IPS-15b (cell line): ENCODE results near the gene DHDDS.
"Not testable (repeated sequence)": the region's sequence is repeated elsewhere in the genome, so short reads cannot be mapped to it uniquely, and the experiment has no call there.

Experiments used
- H3K27me3 ChIP-seq: one replicate; pipeline ENCODE4 v1.6.1; 2013; ENCODE audit warnings: low read length; ENCODE audit not compliant: control insufficient read depth, insufficient read depth
- H3K36me3 ChIP-seq: one replicate; pipeline ENCODE4 v1.6.1; 2013; ENCODE audit warnings: low read length; ENCODE audit not compliant: control insufficient read depth, insufficient read depth
- H3K4me1 ChIP-seq: one replicate; pipeline ENCODE4 v1.6.1; 2013; ENCODE audit warnings: mild to moderate bottlenecking, low read length; ENCODE audit not compliant: control insufficient read depth, insufficient read depth
- H3K4me3 ChIP-seq: one replicate; pipeline ENCODE4 v1.5.1; 2013; ENCODE audit warnings: low read depth, low read length
- H3K9ac ChIP-seq: one replicate; pipeline ENCODE4 v1.6.1; 2013; ENCODE audit warnings: low read depth, mild to moderate bottlenecking, low read length
- H3K9me3 ChIP-seq: one replicate; pipeline ENCODE4 v1.6.1; 2013; ENCODE audit warnings: mild to moderate bottlenecking, low read length; ENCODE audit not compliant: control insufficient read depth, insufficient read depth

The DHDDS gene

GRCh38 chr1:26483980-26484379, 51.9 kb downstream of the DHDDS start:
- no peaks in the 10 kb centered on the region for H3K9me3 ChIP-seq
- H3K9ac ChIP-seq: no peak overlapping the region
- H3K36me3 ChIP-seq: no peaks in the 10 kb centered on the region
- H3K27me3 ChIP-seq: no peaks in the 10 kb centered on the region
- H3K4me1 ChIP-seq: no peaks in the 10 kb centered on the region
- H3K4me3 ChIP-seq: no peak overlapping the region

DNA sequence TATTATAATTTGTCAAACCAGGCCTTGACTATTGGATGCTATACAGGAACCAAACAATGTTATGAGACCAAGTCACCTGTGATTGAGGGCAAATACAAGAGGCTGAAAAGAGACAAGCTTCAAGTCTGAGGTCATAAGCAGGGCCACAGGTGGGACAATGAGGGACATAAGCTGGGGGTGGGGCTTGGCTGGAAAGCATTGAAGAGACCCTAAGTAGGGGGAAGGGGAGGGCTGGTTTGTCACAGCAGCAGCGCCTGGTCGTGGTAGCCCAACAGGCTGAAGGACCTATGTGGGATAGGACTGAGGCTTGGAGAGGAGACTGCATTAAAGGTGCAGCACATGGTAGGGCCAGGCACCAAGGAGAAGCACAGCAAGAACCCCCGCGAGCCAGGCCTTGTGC, 58.0 kb downstream of the DHDDS start:
- Histone ChIP-seq H3K9ac (no peak overlapping the region), H3K4me3 (no peak overlapping the region), H3K9me3 (no peaks in the 10 kb centered on the region), H3K27me3 (no peaks in the 10 kb centered on the region), H3K4me1 (no peaks in the 10 kb centered on the region), H3K36me3 (no peaks in the 10 kb centered on the region)

DNA sequence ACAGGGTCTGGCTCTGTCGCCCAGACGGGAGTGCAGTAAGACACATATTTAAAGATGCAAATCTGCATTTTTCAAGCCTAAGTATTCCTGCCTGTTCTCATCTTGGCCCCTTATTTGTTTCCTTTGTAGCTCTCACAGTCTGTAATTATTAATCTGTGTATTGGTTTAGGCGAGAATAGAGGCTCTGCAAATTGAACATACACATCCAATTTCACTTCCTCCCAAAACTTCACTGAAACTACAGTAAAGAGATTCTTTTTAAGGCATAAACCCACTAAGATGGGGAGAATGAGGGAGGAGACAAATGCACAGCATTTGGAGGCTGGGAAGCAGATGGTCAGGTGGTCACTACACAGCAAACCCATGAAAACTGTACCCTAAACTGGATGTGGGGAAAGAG, 61.1 kb downstream of the DHDDS start:
- no peaks in the 10 kb centered on the region for H3K4me1 ChIP-seq
- no peaks in the 10 kb centered on the region for H3K36me3 ChIP-seq
- no peaks in the 10 kb centered on the region for H3K9me3 ChIP-seq
- H3K4me3 ChIP-seq: no peak overlapping the region
- no peaks in the 10 kb centered on the region for H3K27me3 ChIP-seq
- no peak overlapping the region for H3K9ac ChIP-seq

GRCh38 chr1:26493938-26494337, 61.8 kb downstream of the DHDDS start:
- Histone ChIP-seq H3K36me3 (no peaks in the 10 kb centered on the region), H3K4me1 (no peaks in the 10 kb centered on the region), H3K27me3 (no peaks in the 10 kb centered on the region), H3K9me3 (no peaks in the 10 kb centered on the region), H3K9ac (no peak overlapping the region), H3K4me3 (no peak overlapping the region)

DNA sequence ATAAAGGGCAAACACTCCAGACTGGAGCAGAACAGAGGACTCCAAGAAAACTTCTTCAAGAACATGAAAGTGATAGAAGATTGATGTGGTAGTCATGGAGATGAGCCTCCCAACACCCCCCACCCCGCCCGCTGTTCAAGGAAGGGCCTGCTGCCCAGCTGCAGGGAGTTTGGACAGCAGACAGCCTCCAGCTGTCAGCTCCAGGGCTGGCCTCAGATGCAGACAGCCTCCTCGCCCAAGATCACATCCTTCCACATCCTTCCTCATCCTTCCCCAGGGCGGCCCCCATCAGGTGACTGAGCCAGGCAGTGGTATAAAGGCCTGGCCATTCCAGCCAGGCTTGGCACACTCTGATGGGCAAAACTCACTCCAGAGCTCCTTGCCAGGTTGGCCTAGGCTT, 64.7 kb downstream of the DHDDS start:
- Histone ChIP-seq H3K9me3 (no peaks in the 10 kb centered on the region), H3K27me3 (no peaks in the 10 kb centered on the region), H3K4me3 (no peak overlapping the region), H3K36me3 (no peaks in the 10 kb centered on the region), H3K9ac (no peak overlapping the region), H3K4me1 (no peaks in the 10 kb centered on the region)

GRCh38 chr1:26498894-26499293, 66.8 kb downstream of the DHDDS start:
- H3K9me3 ChIP-seq: no peaks in the 10 kb centered on the region
- H3K9ac ChIP-seq: no peak overlapping the region
- no peaks in the 10 kb centered on the region for H3K4me1 ChIP-seq

GRCh38 chr1:26500488-26501175, 68.5 kb downstream of the DHDDS start:
- Histone ChIP-seq H3K27me3 (no peaks in the 10 kb centered on the region), H3K9ac (peak overlapping the region; percentile 71), H3K9me3 (no peaks in the 10 kb centered on the region), H3K4me1 (no peaks in the 10 kb centered on the region), H3K36me3 (no peaks in the 10 kb centered on the region), H3K4me3 (peak overlapping the region; percentile 81)

More at GRCh38 chr1:26498894-26499293, 66.8 kb downstream of the DHDDS start:
- Histone ChIP-seq H3K36me3 (no peaks in the 10 kb centered on the region), H3K27me3 (no peaks in the 10 kb centered on the region), H3K4me3 (no peak overlapping the region)

DNA sequence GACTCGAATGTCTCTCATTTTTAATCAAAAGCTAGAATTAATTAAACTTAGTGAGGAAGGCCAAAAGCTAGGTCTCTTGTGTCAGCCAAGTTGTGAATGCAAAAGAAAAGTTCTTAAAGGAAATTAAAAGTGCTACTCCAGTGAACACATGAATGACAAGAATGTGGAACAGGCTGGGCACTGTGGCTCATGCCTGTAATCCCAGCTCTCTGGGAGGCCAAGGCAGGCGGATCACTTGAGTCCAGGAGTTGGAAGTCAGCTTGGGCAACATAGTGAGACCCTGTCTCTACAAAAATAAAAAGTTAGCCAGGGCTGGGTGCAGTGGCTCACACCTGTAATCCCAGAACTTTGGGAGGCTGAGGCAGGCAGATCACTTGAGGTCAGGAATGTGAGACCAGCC, 78.6 kb downstream of the DHDDS start:
- H3K4me3 ChIP-seq, H3K9me3 ChIP-seq, H3K9ac ChIP-seq, H3K36me3 ChIP-seq, H3K27me3 ChIP-seq, H3K4me1 ChIP-seq: not testable (repeated sequence)

- H3K9me3 ChIP-seq, H3K27me3 ChIP-seq, H3K9ac ChIP-seq: not testable (repeated sequence)
These were observed 83.7 kb downstream of the DHDDS start for GRCh38 chr1:26515836-26516235.

DNA sequence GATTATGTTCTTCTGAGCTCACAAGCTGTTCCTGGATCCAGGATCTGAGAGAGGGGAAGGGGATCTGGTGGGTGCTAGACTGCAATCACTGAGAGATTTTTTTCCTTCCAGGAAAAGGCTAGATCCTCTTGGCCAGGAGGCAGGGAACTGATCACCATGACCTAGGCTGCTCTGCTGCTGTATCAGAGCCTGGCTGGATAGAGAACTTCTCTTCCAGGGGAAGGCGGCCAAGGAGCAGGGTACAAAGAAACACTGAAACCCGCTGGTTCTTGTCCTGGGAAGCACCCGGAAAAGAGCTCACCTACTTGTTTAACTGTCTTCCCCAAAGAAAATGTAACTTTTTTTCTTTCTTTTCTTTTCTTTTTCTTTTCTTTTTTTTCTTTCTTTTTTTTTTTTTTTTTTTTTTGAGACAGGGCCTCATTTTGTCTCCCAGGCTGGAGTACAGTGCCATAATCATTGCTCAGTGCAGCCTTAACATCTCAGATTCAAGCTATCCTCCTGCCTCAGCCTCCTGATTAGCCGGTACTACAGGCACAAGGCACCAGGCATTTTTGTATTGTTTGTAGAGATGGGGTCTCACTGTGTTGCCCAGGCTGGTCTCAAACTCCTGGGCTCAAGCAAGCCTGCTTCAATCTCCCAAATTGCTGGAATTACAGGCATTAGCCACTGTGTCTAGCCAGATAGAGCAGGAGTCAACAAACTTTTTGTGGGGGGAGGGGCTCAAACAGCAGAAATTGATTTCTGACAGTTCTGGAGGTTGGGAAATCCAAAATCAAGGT, 85.1 kb downstream of the DHDDS start:
- no peaks in the 10 kb centered on the region for H3K27me3 ChIP-seq
- H3K4me3 ChIP-seq: no peak overlapping the region
- no peaks in the 10 kb centered on the region for H3K36me3 ChIP-seq
- no peak overlapping the region for H3K9ac ChIP-seq
- peaks cover 4% of the 10 kb centered on the region for H3K4me1 ChIP-seq
- H3K9me3 ChIP-seq: no peaks in the 10 kb centered on the region

More at GRCh38 chr1:26515836-26516235, 83.7 kb downstream of the DHDDS start:
- not testable (repeated sequence) for H3K36me3 ChIP-seq, H3K4me3 ChIP-seq, H3K4me1 ChIP-seq

GRCh38 chr1:26517766-26518049, 85.6 kb downstream of the DHDDS start:
- no peak overlapping the region for H3K9ac ChIP-seq
- no peak overlapping the region for H3K4me3 ChIP-seq
- H3K9me3 ChIP-seq: no peaks in the 10 kb centered on the region

GRCh38 chr1:26518355-26518754, 86.2 kb downstream of the DHDDS start:
- peaks cover 4% of the 10 kb centered on the region for H3K4me1 ChIP-seq
- H3K27me3 ChIP-seq: no peaks in the 10 kb centered on the region
- H3K9ac ChIP-seq: no peak overlapping the region
- no peak overlapping the region for H3K4me3 ChIP-seq
- H3K9me3 ChIP-seq: no peaks in the 10 kb centered on the region
- H3K36me3 ChIP-seq: no peaks in the 10 kb centered on the region

More at GRCh38 chr1:26517766-26518049, 85.6 kb downstream of the DHDDS start:
- peaks cover 4% of the 10 kb centered on the region for H3K4me1 ChIP-seq
- no peaks in the 10 kb centered on the region for H3K36me3 ChIP-seq
- no peaks in the 10 kb centered on the region for H3K27me3 ChIP-seq
